Measurements from ENCODE around the gene CASKIN2.

Gene CASKIN2

GRCh38 chr17:75504347-75505151 is 10.8 kb downstream of the CASKIN2 start:
- no peak for DNase-seq (ENCODE audit: low read depth in 3 of 3)

- DNase-seq (ENCODE audit: low read depth in 3 of 3), result no peak
Observed at GRCh38 chr17:75503976-75504346, 11.4 kb downstream of the CASKIN2 start.

GRCh38 chr17:75503337-75503950 is 11.9 kb downstream of the CASKIN2 start:
- DNase-seq (ENCODE audit: low read depth in 3 of 3), result no peak

- DNase-seq (ENCODE audit: low read depth in 3 of 3), result no peak
Observed at GRCh38 chr17:75502721-75503329, 12.5 kb downstream of the CASKIN2 start.

- no peak for DNase-seq (ENCODE audit: low read depth in 3 of 3)
Observed at GRCh38 chr17:75502072-75502720, 13.1 kb downstream of the CASKIN2 start.

- DNase-seq (ENCODE audit: low read depth in 3 of 3), result no peak
Observed at GRCh38 chr17:75501378-75502071, 13.8 kb downstream of the CASKIN2 start.

- DNase-seq (ENCODE audit: low read depth in 3 of 3), result no peak
Observed at GRCh38 chr17:75500419-75501216, 14.7 kb downstream of the CASKIN2 start.

- no peak for DNase-seq (ENCODE audit: low read depth in 3 of 3)
Observed at GRCh38 chr17:75499313-75500022, 15.9 kb downstream of the CASKIN2 start.

- DNase-seq (ENCODE audit: low read depth in 3 of 3), result no peak
Observed at GRCh38 chr17:75498726-75499213, 16.6 kb downstream of the CASKIN2 start.

- DNase-seq (ENCODE audit: low read depth in 3 of 3), result no peak
Observed at GRCh38 chr17:75498039-75498725, 17.2 kb downstream of the CASKIN2 start.

- DNase-seq (ENCODE audit: low read depth in 3 of 3), result no peak
Observed at GRCh38 chr17:75496005-75496404, 19.3 kb downstream of the CASKIN2 start.

GRCh38 chr17:75494326-75494877 is 20.9 kb downstream of the CASKIN2 start:
- DNase-seq (ENCODE audit: low read depth in 3 of 3), result no peak

GRCh38 chr17:75493476-75494129 is 21.7 kb downstream of the CASKIN2 start:
- DNase-seq (ENCODE audit: low read depth in 3 of 3), result no peak

- no peak for DNase-seq (ENCODE audit: low read depth in 3 of 3)
Observed at GRCh38 chr17:75492555-75493168, 22.7 kb downstream of the CASKIN2 start.

GRCh38 chr17:75491680-75492079 is 23.7 kb downstream of the CASKIN2 start:
- DNase-seq (ENCODE audit: low read depth in 3 of 3), result no peak

GRCh38 chr17:75490953-75491649 is 24.2 kb downstream of the CASKIN2 start:
- no peak for DNase-seq (ENCODE audit: low read depth in 3 of 3)

- DNase-seq (ENCODE audit: low read depth in 3 of 3), result no peak
Observed at GRCh38 chr17:75490173-75490743, 25.1 kb downstream of the CASKIN2 start.
